ENCODE results near the gene RUNX1.

DNA sequence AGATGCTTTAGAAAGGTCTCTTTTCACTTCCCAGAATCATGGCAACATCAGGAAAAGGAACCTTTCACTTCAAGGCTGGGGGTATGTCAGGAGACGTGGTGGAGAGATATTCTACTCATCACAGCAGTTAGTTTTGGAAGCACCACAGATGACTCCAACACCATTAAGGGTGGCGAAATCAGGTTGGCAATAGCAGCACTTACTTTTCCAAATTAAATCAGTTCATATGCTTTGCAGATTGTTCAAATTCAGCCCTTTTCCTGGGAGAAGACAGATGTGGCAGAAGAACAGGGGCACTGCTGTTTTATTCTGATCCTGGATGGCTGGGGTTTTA lies 79.0 kb downstream of the RUNX1 start:
- TF ChIP-seq POLR2AphosphoS5 (IDR thresholded peaks at IDR 0.05; ENCODE audit: insufficient read depth in 1 of 2, low read depth in 1 of 2) (no peak), CTCF (IDR thresholded peaks at IDR 0.05) (no peak), POLR2A (IDR thresholded peaks at IDR 0.05) (no peak)

Data from vagina (tissue), 2 donors.